Hypothalamus (tissue), 51 donors: Measurements from ENCODE around the gene SLC7A4.
"Not testable (repeated sequence)": the region's sequence is repeated elsewhere in the genome, so short reads cannot be mapped to it uniquely, and the experiment has no call there.

Experiments
- DNase-seq, 51 donors: peaks; one replicate each; lab custom pipeline; 2025; lab: John Stamatoyannopoulos, UW

Gene SLC7A4, protein sequence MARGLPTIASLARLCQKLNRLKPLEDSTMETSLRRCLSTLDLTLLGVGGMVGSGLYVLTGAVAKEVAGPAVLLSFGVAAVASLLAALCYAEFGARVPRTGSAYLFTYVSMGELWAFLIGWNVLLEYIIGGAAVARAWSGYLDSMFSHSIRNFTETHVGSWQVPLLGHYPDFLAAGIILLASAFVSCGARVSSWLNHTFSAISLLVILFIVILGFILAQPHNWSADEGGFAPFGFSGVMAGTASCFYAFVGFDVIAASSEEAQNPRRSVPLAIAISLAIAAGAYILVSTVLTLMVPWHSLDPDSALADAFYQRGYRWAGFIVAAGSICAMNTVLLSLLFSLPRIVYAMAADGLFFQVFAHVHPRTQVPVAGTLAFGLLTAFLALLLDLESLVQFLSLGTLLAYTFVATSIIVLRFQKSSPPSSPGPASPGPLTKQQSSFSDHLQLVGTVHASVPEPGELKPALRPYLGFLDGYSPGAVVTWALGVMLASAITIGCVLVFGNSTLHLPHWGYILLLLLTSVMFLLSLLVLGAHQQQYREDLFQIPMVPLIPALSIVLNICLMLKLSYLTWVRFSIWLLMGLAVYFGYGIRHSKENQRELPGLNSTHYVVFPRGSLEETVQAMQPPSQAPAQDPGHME

DNA sequence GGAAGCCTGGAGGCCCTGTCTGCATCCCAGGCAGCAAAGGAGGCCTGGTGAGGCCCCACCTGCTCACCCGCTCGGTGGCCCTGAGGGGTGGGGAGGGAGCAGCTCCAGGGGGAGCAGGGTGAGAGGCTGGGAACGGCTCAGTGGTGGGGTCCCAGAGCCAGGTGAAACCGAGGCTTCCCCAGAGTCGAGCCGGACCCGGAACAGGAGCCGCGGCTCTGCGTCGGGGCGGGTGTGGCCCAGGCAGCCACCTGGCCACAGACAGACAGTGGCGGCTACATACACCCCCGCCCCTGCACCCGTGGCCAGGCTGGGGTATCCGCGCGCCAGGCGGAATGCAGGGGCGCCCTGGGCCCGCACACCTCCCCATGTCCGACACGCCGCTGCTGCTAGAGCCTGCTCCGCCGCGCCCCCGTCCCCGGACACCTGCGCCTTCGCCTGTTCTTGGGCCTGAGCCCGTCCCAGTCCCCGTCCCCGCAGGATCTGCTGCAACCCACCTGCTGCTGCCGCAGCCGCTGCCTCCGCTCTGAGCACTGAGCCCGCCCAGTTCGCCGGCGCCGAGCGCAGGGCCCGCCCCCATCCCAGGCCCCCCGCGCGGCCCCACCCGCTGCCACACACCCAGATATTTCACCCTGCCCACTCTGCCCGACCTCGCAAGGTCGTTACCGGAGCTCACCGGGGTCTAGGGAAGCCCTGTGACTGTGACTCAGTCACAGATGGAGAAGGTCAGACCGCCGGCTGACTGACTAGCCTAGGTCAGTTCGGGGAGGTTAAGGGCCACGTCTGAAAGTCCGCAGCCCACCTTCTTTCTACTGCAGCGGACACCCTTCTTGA is at the start of gene SLC7A4:
SLC7A4 (minus strand) TSS at position 525 of the 831 bp plus-strand sequence. CDS start 749 bp downstream, outside the sequence.
- DNase-seq = peak in 8 of 51 donors; percentile 9 to 34 (median 16)

DNA sequence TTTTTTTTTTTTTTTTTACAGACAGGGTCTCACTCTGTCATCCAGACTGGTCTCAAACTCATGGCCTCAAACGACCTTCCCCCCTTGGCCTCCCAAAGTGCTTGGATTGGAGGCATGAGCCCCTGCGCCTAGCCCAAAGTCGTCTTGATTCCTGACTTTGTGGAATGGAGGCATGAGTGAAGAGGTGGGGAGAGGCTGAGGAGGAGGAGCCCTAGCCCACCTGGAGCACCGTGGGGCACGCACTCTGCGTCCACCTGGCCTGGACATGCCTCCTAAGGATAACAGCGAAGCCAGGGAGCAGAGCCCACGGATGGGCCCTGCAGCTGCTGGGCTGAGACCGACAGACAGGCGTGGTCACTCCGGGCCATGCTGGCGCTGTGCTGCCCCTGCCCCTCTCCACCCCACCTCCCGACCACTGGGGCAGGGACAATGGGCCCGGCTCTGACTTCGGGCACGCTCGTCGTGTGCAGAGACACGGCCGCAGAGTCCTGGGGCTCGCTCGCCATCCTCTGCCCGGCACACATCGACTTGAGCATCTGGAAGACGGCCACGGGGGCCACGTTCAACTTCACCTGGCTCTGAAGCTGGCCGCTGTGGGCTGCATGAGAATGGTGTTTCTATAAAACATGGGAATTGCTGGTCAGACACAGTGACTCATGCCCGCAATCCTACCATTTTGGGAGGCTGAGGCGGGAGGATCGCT is 48.2 kb upstream of the SLC7A4 start:
- no peak for DNase-seq

DNA sequence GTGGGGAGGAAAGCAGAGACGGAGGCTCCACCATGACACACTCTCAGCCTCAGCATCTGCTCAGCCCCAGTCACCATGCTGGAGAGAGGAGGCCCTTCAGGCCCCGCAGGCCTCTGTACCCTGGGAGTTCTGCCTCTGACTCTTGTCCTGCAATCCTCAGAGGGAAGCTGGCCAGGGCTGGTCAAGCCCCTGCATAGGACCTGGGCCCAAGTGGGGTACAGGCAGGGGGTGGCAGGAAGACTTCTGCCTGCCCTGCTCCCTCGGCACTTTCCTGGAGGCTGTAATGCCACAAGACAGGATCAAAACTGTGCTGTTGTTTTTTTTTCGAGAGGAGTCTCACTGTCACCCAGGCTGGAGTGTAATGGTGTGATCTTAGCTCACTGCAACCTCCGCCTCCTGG is 47.1 kb upstream of the SLC7A4 start:
- DNase-seq = no peak

DNA sequence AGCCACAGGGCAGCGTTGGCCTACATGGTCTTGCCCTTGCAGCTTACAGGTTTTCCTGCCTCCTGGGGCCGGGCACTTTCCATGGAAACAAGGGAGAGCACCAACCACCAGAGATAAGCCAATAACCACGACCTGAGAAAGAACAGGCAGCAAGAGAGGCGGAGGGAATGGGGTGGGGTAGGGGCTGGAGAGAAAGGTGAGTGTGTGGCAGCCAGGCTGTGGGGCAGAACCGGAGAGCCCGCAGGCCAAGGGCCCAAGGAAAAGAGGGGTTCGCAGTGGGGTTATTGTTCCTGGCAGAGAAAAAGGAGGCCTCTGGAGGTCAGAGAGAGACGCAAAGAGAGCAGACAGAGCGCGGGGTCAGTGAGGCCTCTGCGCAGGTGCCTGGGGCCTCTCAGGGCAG is 46.6 kb upstream of the SLC7A4 start:
- DNase-seq = no peak

DNA sequence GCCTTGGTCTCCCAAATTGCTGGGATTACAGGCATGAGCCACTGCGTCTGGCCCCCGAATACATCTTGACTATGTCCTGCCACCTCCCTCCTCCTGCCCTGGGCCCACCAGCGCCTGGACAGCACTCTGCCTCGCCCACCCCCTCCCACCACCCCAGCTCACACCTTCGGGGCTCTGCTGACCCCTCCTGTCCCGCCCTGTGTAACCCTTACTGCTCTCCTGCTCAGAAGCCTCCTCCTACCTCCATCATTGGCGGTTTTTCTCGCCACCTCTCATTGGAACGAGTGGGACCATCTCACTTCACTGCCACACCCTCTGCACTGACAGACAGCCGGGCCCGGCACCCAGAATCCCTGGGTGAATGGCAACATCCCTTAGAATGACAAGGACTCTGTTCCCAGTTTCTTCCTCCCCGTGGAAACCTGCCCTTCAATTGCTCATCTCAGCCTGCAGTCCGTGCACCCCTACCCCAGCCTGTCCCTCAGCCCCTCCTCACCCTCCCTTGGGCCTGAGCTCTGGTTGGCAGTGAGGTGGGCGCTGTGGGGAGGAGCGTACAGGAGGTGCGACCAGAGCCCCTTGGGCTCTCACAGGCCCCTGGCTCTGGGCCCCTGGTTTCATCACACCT is 45.6 kb upstream of the SLC7A4 start:
- DNase-seq = no peak

DNA sequence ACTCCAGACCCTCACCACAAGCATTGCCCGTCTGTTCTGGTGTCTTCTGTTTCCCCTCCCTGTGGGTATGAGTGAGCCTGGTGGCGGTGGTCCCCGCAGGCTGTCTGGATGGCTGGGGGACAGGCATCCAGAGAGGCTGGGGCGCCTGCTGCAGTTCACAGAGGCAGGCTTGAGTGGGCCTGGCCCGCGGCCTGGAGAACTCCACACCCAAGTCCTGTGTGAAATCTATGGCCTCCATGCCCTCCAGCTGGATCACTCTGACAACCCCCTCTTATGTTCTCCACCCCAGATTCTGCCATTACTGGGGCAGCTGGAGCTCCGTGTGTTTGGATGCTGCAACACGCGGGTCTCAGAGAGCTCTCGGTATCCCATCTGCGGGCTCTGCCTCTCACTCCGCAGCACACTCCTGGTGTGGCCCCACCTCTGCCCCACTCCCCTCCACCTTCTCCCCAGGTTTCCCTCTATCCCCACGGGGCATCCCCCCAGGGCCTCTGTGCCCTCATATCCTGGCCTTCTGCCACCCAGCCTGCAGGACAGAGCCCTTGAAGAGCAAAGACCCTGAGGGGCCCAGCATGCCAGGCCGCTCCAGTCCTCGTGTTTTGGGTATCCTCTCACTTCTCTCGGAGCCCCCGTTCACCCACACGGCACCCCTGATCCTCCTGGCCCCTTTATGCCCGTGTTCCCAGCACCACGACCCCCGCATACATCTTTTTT is 44.7 kb upstream of the SLC7A4 start:
- no peak for DNase-seq

DNA sequence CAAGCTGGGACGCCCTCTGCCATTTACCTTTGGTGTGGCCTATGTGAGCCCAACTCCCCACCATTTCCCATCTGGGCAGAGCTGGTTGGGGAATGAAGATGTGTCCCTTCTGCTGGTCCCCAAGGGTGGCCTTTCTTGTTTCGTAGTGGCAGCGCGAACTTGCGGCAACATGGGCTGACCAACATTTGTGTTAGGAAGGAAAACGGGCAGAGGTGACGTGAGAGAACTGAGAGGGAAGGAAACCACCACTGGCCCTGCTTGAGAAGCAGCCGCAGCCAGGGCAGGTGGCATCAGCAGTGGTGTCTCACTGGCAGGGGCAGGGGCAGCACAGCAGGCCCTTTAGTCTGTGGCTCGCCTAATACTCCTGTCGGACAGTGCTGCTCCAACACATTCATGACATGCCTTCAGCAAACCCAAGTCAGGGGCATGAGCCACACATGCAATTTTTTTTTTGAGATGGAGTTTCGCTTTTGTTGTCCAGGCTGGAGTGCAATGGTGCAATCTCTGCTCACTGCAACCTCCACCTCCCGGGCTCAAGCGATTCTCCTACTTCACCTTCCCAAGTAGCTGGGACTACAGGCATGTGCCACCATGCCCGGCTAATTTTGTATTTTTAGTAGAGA is 43.3 kb upstream of the SLC7A4 start:
- DNase-seq = no peak

DNA sequence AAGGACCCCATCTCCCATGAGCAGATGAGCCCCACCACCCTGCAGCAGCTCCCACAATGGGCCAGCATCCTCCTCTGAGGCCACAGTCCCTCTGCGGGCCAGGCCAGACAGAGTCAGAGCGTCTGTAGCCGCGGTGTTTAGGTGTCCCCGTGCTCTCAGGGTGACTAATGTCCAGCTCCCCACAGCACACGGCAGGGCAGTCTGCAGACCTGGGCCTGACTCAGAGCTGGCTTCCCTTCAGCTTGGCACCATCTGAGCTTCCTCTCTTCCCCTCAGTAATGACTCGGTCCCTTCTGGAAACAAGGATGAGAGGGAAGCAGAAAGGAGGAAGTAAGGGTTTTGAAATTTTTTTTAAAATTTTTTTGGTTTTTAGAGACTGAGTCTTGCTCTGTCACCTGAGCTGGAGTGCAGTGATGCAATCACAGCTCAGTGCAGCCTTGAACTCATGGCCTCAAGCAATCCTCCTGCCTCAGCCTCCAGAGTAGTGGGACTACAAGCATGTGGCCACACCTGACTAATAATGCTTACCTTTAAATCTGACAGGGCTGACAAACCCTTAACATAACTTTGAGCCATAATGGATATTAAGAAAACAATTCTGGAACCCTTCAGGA is 41.8 kb upstream of the SLC7A4 start:
- DNase-seq = no peak

DNA sequence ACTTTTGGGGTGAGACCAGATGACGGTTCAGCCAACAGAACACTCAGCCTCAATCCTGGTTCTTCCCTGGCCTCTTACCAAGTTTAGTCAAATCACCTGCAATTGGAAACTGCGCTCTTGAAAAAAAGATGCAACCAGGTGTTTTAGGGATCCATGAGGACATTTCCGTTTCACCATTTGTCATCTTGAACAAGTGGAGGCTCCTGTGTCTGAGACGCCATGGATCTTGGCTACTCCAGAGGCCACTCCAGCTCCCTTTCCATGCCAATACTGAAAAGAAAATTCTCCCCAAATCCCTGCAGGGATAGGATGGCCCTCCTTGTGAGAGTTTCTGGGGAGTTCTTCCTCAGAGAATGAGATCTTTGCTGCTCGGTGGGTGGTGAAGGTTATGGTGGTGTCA is 41.1 kb upstream of the SLC7A4 start:
- no peak for DNase-seq

DNA sequence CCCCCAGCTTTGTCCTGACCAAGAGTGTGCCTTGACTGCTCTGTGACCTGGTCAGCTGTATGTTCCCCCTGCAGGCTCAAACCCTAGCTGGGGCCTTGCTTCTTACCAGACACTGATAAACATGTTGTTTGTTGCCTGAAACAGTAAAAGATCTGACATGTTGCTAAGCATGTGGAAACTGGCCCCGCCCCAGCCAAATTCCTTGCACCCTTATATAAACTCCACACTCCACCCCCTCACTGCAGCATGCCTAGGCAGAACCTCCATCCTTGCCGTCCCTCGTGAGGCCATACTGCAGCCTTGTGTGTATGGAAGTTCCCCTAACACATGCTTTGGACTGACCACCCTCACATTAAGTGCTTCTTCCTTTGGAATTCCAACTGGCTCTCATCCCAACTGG is 40.7 kb upstream of the SLC7A4 start:
- DNase-seq = no peak

DNA sequence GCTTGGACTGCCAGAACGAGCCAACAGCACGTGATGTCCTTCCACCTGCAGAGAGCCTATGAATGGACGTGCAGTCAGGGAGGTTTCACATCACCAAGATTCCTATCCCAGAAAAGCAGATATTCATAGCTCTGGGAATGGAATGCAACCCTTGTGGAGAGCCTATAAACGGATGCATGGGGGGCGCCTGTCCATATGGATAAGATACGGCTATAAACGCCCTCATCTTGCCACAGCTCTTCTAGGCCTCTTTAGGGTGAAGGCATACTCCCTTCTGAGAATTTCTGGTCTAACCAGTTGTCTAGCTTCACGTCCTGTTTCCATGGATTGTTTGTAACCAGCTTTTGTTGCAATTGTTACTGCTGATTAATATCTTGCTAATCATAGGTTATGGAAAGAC is 39.4 kb upstream of the SLC7A4 start:
- DNase-seq = not testable (repeated sequence)

DNA sequence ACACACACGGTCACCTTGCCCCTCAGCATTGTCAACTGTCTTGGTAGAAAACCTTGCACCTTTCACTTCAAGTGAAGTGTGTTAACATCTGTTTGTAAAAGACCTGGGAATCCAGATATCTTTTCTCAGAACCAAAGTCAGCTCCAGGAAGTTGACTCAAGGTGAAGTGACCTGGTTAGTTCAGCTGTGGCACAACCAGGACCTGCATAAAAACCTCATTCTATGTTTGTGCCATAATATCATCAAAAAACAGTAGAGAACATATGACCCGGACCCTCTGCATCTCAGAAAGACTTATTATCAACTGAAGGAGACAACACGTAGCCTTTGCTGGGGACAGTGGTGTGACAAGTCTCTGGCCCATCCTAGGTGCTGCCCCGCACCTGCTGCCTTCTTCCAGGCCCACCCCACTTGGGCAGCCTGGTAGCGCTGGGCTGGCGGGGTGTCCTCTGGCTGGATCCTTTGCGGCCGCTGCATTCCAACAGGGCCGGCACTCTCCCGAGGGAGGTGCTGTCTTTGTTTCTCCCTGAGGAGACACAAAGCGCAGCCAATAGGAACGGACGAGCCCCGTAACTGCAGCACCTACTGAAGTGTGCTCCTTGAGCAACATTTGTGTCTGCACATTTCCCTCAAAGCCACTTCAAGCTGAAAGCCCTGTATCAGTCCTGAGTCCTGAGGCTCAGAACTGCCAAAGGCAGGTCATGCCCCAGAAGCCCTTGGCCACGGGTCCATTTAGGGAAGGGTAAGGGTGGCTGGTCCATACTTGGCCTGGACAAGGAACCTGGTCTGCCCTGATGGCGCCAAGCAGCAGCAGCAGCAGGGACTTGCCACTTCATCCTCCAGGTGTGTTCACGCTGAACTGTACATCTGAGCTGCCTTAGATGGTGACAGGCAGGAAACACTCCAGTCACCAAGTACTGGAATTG is 38.6 kb upstream of the SLC7A4 start:
- DNase-seq = no peak

DNA sequence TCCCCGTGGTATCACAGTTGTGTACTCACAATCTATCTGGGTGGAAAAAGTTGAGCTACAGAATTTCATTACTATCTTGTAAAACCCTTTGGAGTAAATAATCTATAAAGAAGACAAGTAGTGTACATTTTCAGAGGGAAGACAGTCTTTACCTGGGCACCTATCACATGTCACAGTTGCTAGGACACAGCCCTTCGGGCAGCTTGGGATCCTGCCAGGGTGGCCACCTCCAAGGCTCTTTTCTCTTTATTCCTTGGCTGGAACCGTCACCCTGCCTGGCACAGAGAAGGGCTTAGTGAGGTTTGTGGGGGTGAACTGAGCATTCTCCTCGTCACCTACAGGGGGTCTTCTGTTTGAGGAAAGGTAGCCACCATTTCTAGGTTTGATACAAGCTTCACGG is 37.0 kb upstream of the SLC7A4 start:
- DNase-seq = no peak

DNA sequence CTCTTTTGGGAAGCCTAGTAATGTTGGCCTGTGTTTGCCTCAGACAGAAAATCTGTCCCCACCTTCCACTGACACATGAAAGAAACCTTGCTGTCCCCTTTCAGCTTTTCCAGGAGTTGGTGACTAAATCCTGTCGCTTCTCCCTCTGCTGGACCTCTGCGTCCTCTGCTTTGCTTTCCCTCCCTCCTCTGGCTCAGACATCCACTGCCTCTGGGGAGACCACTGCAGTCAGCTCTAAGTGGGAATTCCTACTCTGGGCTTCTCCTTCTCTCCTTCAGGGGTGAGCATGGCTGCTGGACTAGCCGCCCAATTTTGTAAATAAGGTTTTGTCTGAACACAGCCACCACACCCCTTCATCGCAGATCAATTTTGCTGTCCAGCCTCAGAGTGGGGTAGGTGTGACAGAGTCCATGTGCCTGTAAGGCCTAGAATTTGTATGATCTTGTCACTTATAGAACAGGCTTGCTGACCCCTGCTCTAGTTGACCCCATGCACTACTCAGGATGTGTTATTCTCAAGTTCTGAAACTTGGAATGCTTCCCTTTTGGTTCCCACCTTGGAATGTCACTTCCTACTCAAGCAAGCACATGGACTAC is 36.4 kb upstream of the SLC7A4 start:
- no peak for DNase-seq

DNA sequence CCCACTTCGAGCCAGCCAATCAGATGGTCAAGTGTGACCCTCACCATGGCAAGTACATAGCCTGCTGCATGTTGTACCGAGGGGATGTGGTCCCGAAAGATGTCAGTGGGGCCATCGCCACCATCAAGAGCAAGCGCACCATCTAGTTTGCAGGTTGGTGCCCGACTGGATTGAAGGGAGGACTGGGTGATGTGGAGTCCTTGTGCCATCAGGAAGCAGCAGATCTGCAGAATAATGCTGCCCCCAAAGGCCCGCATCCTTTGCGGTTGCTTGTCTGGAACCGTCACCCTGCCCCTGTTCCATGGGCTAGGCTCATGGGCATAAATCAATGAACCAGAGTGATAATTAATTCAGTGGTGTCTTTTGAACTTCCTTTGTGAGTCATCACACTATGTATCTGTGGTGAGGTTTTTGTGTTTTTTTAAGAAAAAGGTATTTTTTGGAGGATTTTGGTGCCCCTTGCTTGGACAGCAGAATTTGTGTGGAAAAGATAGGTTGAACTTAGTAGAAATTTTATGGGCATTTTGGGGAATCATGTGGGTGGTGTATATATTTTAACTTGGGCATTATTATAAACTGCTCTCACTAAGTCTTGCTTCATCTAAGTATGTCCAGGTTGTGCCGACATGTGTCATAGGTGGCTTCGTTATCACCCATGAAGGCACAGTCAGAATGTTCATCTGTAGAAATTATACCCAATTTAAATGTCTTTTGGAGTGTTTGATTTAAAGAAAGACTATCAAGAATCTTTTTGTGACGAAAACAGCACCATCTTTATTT is 35.7 kb upstream of the SLC7A4 start:
- no peak for DNase-seq
